ENCODE results near the gene SHBG.

Gene SHBG

GRCh38 chr17:7589891-7590691 is 39.8 kb upstream of the SHBG start, which contains the start of gene SOX15:
SOX15 (minus strand) TSS chr17:7590094; CDS start chr17:7589676, 418 bp downstream.
- TF ChIP-seq, protein P1, sequence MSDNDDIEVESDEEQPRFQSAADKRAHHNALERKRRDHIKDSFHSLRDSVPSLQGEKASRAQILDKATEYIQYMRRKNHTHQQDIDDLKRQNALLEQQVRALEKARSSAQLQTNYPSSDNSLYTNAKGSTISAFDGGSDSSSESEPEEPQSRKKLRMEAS (IDR thresholded peaks at IDR 0.05), result no peak
- TF ChIP-seq RAD21 (IDR thresholded peaks at IDR 0.05; ENCODE audit: low read depth) (no peak), EP300 (IDR thresholded peaks at IDR 0.05; ENCODE audit: borderline replicate concordance) (no peak), TAF1 (IDR thresholded peaks at IDR 0.05; ENCODE audit: low read depth) (no peak), TCF12 (IDR thresholded peaks at IDR 0.05; ENCODE audit: low read depth) (no peak)
- TF ChIP-seq, protein P2, sequence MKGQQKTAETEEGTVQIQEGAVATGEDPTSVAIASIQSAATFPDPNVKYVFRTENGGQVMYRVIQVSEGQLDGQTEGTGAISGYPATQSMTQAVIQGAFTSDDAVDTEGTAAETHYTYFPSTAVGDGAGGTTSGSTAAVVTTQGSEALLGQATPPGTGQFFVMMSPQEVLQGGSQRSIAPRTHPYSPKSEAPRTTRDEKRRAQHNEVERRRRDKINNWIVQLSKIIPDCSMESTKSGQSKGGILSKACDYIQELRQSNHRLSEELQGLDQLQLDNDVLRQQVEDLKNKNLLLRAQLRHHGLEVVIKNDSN (IDR thresholded peaks at IDR 0.05), result no peak

DNA sequence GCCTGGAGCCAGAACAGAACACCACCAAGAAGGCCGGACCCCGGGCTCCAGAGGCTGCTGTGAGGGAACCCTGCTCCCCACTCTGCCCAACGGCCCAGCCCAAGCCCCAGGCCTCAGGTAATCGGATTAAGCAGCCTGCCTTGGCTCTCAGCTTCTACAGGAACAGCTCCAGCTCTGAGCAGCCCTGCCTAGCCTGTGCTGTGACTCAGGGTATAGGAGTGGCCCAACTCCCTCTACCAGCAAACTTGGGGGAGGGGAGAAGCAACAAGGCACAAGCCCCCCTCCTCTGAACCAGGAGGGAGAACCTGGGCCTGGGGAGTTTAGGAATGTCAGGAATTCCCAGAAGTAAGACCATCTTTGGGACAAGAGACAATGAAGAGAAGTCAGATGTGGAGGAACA is 39.2 kb upstream of the SHBG start:
- TF ChIP-seq TAF1 (IDR thresholded peaks at IDR 0.05; ENCODE audit: low read depth), result no peak
- TF ChIP-seq, protein P1 (IDR thresholded peaks at IDR 0.05), result no peak
- no peak for TF ChIP-seq NFIC (IDR thresholded peaks at IDR 0.05)
- no peak for TF ChIP-seq EGR1 (IDR thresholded peaks at IDR 0.05)
- no peak for TF ChIP-seq FOXM1 (IDR thresholded peaks at IDR 0.05; ENCODE audit: borderline replicate concordance, low read depth)
- TF ChIP-seq YY1 (IDR thresholded peaks at IDR 0.05; ENCODE audit: low read depth), result no peak
- no peak for TF ChIP-seq RAD21 (IDR thresholded peaks at IDR 0.05; ENCODE audit: low read depth)
- TF ChIP-seq TEAD4 (IDR thresholded peaks at IDR 0.05), result no peak
- TF ChIP-seq CEBPB (IDR thresholded peaks at IDR 0.05), result no peak
- no peak for TF ChIP-seq REST (IDR thresholded peaks at IDR 0.05; ENCODE audit: low read depth)
- TF ChIP-seq, protein P2 (IDR thresholded peaks at IDR 0.05), result no peak
- TF ChIP-seq EP300 (IDR thresholded peaks at IDR 0.05; ENCODE audit: borderline replicate concordance), result no peak
- no peak for TF ChIP-seq TCF12 (IDR thresholded peaks at IDR 0.05; ENCODE audit: low read depth)
- no peak for TF ChIP-seq CREB1 (IDR thresholded peaks at IDR 0.05; ENCODE audit: low read depth)
- no peak for TF ChIP-seq ZBTB7A (IDR thresholded peaks at IDR 0.05; ENCODE audit: low read depth)

DNA sequence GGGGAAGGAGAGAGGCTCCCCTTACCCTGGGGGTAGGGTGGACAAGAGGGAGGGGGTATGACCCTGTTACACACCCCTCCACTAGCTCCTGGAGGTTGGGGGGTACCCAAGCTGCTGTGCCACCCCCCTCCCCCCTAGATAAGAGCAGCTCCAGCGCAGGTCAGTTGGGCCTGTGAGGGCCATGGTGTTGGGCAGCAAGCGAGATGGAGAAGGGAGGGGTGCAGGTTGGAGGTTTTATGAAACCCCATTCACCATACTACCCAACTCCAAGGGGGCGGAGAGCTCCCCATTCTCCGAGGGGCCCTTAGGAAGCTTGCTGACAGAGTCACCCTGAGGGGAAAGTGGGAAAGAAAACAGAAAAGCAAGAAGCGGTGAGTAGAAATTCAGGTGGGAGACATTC is 38.3 kb upstream of the SHBG start:
- TF ChIP-seq EGR1 (IDR thresholded peaks at IDR 0.05) (no peak), RAD21 (IDR thresholded peaks at IDR 0.05; ENCODE audit: low read depth) (no peak), EP300 (IDR thresholded peaks at IDR 0.05; ENCODE audit: borderline replicate concordance) (no peak), TAF1 (IDR thresholded peaks at IDR 0.05; ENCODE audit: low read depth) (no peak), ZBTB7A (IDR thresholded peaks at IDR 0.05; ENCODE audit: low read depth) (no peak), TCF12 (IDR thresholded peaks at IDR 0.05; ENCODE audit: low read depth) (no peak), REST (IDR thresholded peaks at IDR 0.05; ENCODE audit: low read depth) (no peak), CREB1 (IDR thresholded peaks at IDR 0.05; ENCODE audit: low read depth) (no peak), CEBPB (IDR thresholded peaks at IDR 0.05) (no peak), YY1 (IDR thresholded peaks at IDR 0.05; ENCODE audit: low read depth) (no peak), TEAD4 (IDR thresholded peaks at IDR 0.05) (no peak), NFIC (IDR thresholded peaks at IDR 0.05) (no peak), FOXM1 (IDR thresholded peaks at IDR 0.05; ENCODE audit: borderline replicate concordance, low read depth) (no peak)
- TF ChIP-seq, protein P2 (IDR thresholded peaks at IDR 0.05), result no peak
- TF ChIP-seq, protein P1 (IDR thresholded peaks at IDR 0.05), result no peak

DNA sequence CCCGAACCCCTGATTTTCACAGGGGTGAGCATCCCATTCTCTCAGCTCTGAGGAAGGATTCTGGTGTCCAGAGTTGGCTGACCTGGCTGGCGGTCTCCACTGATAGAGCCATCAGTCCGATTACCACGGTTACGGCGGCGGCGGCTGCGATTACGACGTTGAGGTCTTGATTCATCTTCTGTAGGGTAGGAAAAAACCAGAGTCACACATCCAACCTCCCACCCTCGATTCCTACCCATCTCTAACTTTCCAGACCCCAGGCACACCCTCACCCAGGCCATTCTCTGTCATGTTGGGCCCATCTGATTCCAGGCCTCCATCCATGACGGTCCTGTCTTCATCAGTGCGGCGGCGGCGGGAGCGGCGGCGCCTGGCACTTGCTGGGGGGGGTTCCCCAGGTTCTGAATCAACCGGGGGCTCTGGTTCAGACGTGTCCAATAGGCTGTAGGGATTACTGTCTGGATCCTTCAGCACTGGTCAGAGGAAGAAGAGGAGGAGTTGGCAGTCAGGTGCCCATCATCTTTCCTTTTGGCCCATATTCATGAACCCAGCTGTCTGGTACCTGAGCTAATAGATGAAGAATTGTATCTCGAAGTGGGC is 37.4 kb upstream of the SHBG start:
- TF ChIP-seq TEAD4 (IDR thresholded peaks at IDR 0.05) (no peak), NFIC (IDR thresholded peaks at IDR 0.05) (no peak), RAD21 (IDR thresholded peaks at IDR 0.05; ENCODE audit: low read depth) (no peak), EGR1 (IDR thresholded peaks at IDR 0.05) (no peak), EP300 (IDR thresholded peaks at IDR 0.05; ENCODE audit: borderline replicate concordance) (no peak), TAF1 (IDR thresholded peaks at IDR 0.05; ENCODE audit: low read depth) (no peak), FOXM1 (IDR thresholded peaks at IDR 0.05; ENCODE audit: borderline replicate concordance, low read depth) (no peak), YY1 (IDR thresholded peaks at IDR 0.05; ENCODE audit: low read depth) (no peak), ZBTB7A (IDR thresholded peaks at IDR 0.05; ENCODE audit: low read depth) (no peak), REST (IDR thresholded peaks at IDR 0.05; ENCODE audit: low read depth) (no peak), TCF12 (IDR thresholded peaks at IDR 0.05; ENCODE audit: low read depth) (no peak), CREB1 (IDR thresholded peaks at IDR 0.05; ENCODE audit: low read depth) (no peak), CEBPB (IDR thresholded peaks at IDR 0.05) (no peak)
- TF ChIP-seq, protein P1 (IDR thresholded peaks at IDR 0.05), result no peak
- TF ChIP-seq, protein P2 (IDR thresholded peaks at IDR 0.05), result no peak

Measured in Ishikawa (cell line).